Measurements from ENCODE around the gene PUS7.
"Not testable (repeated sequence)": the region's sequence is repeated elsewhere in the genome, so short reads cannot be mapped to it uniquely, and the experiment has no call there.

The PUS7 gene

GRCh38 chr7:105497016-105497415 lies 25.1 kb downstream of the PUS7 start:
- DNase-seq = no peak

- DNase-seq = no peak
Observed at GRCh38 chr7:105496521-105496920, 25.6 kb downstream of the PUS7 start.

GRCh38 chr7:105493923-105494315 lies 28.2 kb downstream of the PUS7 start:
- DNase-seq = no peak

- no peak for DNase-seq
Observed at GRCh38 chr7:105493196-105493922, 28.7 kb downstream of the PUS7 start.

GRCh38 chr7:105489409-105489808 lies 32.7 kb downstream of the PUS7 start:
- no peak for DNase-seq

GRCh38 chr7:105487579-105488571 lies 34.2 kb downstream of the PUS7 start:
- DNase-seq = peak; percentile 3 to 7

- DNase-seq = no peak
Observed at GRCh38 chr7:105480931-105481330, 41.1 kb downstream of the PUS7 start.

- DNase-seq = no peak
Observed at GRCh38 chr7:105478606-105479005, 43.5 kb downstream of the PUS7 start.

- DNase-seq = no peak
Observed at GRCh38 chr7:105477908-105478307, 44.2 kb downstream of the PUS7 start.

GRCh38 chr7:105474045-105474444 lies 48.0 kb downstream of the PUS7 start:
- no peak for DNase-seq

GRCh38 chr7:105473163-105473562 lies 48.9 kb downstream of the PUS7 start:
- DNase-seq = peak in 1 of 2 donors; percentile 32

GRCh38 chr7:105470846-105471245 lies 51.2 kb downstream of the PUS7 start:
- no peak for DNase-seq

GRCh38 chr7:105470090-105470489 lies 52.0 kb downstream of the PUS7 start:
- no peak for DNase-seq

- no peak for DNase-seq
Observed at GRCh38 chr7:105462765-105463420, 59.2 kb downstream of the PUS7 start.

GRCh38 chr7:105461518-105461917 lies 60.6 kb downstream of the PUS7 start:
- DNase-seq = no peak

GRCh38 chr7:105457619-105458225 lies 64.3 kb downstream of the PUS7 start:
- DNase-seq = no peak

GRCh38 chr7:105454921-105455320 lies 67.2 kb downstream of the PUS7 start:
- DNase-seq = no peak

GRCh38 chr7:105454095-105454747 lies 67.8 kb downstream of the PUS7 start:
- no peak for DNase-seq

GRCh38 chr7:105452085-105452484 lies 70.0 kb downstream of the PUS7 start:
- no peak for DNase-seq

- not testable (repeated sequence) for DNase-seq
Observed at GRCh38 chr7:105450870-105451269, 71.2 kb downstream of the PUS7 start.

- DNase-seq = no peak
Observed at GRCh38 chr7:105450177-105450861, 71.8 kb downstream of the PUS7 start.

GRCh38 chr7:105448181-105448580 lies 73.9 kb downstream of the PUS7 start:
- peak; percentile 10 to 41 for DNase-seq
